Suprapubic skin (tissue), 4 donors: ENCODE data around the gene SAMD10. TPM values are rescaled to one million over a fixed set of nuclear protein-coding genes. Genes with fewer than 3 reads are reported as not detected.
A peak's percentile ranks its signal among the peaks of the same experiment; 100 is the strongest.

ENCODE experiments used
- DNase-seq, 2 donors: peaks; one replicate each; pipeline ENCODE4 v3.0.0-alpha.2; 2019; ENCODE audit warnings: low spot score in 2 of 2
- H3K27ac ChIP-seq: fragments of 200-600 bp; sonication (generic); one replicate; pipeline ENCODE4 v1.5.1; 2019
- H3K27me3 ChIP-seq: fragments of 200-600 bp; sonication (generic); one replicate; pipeline ENCODE4 v1.5.1; 2019
- H3K36me3 ChIP-seq: fragments of 200-600 bp; sonication (generic); one replicate; pipeline ENCODE4 v1.5.1; 2019
- H3K4me1 ChIP-seq: fragments of 200-600 bp; sonication (generic); one replicate; pipeline ENCODE4 v1.5.1; 2019
- H3K4me3 ChIP-seq: fragments of 200-600 bp; sonication (generic); one replicate; pipeline ENCODE4 v1.5.1; 2019; ENCODE audit warnings: mild to moderate bottlenecking
- H3K9me3 ChIP-seq: fragments of 200-600 bp; sonication (generic); one replicate; pipeline ENCODE4 v1.5.1; 2019
- EP300 ChIP-seq: sonication (generic); formaldehyde crosslinking; IDR thresholded peaks from one replicate; pipeline ENCODE4 v1.6.1; 2017; ENCODE audit warnings: antibody characterized with exemption
- POLR2A ChIP-seq, 2 donors: fragments of 450-650 bp; IDR thresholded peaks; one replicate each; pipeline ENCODE4 v1.6.1; 2017; ENCODE audit warnings: antibody characterized with exemption in 2 of 2, mild to moderate bottlenecking in 2 of 2, moderate library complexity in 2 of 2
- POLR2AphosphoS5 ChIP-seq, 3 donors: sonication (generic); formaldehyde crosslinking; IDR thresholded peaks; one replicate each; pipeline ENCODE4 v1.6.1; 2017; ENCODE audit warnings: antibody characterized with exemption in 3 of 3
- WGBS: methylation state at CpG from one replicate; pipeline ENCODE4 v1.1.5; 2018; 5-methylcytosine and 5-hydroxymethylcytosine counted together
- total RNA-seq, 4 donors: library from RNA; depleted of rRNA; stranded (reverse); fragments of >200 nt; gene quantifications; one replicate each; pipeline ENCODE4 v1.1.0, GENCODE V29; 2016
- TF ChIP-seq, protein P1 (sequence below), 2 donors: fragments of 200-600 bp in 1 of 2; fragments of 450-650 bp in 1 of 2; sonication (generic) in 1 of 2; IDR thresholded peaks; one replicate each; pipeline ENCODE4 v1.5.1; 2016 to 2019; ENCODE audit warnings: antibody characterized with exemption in 2 of 2, mild to moderate bottlenecking in 1 of 2, moderate library complexity in 1 of 2

The SAMD10 gene
- total RNA-seq, 4 donors from 2014 or later, result 7.2 to 15.8 (median 9.6) TPM

DNA sequence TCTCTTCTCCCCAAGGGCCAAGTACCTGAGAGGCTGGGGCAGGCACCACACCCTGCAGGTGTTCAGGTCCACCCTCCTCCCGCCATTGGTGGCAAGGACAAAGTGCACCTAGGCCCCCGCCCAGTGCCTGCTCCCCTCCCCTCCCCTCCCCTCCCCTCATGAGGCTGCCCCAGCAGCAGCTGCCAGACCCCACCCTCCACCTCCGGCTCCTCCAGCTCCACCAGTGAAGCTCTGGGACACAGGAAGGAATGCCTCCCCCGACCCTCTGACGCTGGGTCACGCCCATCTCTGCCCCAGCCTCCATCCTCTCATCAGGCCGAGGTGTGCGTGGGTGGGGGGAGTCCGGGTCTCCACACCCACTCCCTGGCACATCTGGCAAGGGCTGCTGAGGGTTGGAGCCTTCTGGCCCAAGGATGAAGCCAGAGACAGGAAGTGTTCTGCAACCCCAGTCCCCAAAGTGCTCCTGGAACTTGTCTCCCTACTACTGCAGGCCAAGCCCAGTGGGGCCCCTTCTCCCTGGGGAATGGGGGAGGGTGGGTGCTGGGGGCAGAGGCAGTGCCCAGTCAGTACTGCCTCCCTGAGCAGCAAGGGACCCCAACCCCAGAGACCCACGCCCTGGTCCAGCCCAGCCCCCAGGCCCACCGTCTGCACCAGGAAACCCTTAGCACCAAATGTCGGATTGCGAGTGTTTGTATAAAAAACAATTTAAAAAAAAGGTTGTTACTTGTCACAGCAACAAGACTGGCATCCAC lies 21.6 kb downstream of the SAMD10 start:
- TF ChIP-seq POLR2A (IDR thresholded peaks at IDR 0.05) (no peak), EP300 (no peak), POLR2AphosphoS5 (IDR thresholded peaks at IDR 0.05) (no peak)
- TF ChIP-seq, protein P1, sequence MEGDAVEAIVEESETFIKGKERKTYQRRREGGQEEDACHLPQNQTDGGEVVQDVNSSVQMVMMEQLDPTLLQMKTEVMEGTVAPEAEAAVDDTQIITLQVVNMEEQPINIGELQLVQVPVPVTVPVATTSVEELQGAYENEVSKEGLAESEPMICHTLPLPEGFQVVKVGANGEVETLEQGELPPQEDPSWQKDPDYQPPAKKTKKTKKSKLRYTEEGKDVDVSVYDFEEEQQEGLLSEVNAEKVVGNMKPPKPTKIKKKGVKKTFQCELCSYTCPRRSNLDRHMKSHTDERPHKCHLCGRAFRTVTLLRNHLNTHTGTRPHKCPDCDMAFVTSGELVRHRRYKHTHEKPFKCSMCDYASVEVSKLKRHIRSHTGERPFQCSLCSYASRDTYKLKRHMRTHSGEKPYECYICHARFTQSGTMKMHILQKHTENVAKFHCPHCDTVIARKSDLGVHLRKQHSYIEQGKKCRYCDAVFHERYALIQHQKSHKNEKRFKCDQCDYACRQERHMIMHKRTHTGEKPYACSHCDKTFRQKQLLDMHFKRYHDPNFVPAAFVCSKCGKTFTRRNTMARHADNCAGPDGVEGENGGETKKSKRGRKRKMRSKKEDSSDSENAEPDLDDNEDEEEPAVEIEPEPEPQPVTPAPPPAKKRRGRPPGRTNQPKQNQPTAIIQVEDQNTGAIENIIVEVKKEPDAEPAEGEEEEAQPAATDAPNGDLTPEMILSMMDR (IDR thresholded peaks at IDR 0.05), result no peak
- Histone ChIP-seq H3K27me3 (no peaks in the 10 kb centered on the region), H3K36me3 (peaks cover 40% of the 10 kb centered on the region), H3K9me3 (no peaks in the 10 kb centered on the region), H3K4me3 (peak overlapping the region; percentile 82), H3K27ac (peak overlapping the region; percentile 64), H3K4me1 (peaks cover 47% of the 10 kb centered on the region)
- DNase-seq, result peak in 1 of 2 donors; percentile 77
- 35% methylated on average over 11 of the region's 13 CpGs for WGBS

DNA sequence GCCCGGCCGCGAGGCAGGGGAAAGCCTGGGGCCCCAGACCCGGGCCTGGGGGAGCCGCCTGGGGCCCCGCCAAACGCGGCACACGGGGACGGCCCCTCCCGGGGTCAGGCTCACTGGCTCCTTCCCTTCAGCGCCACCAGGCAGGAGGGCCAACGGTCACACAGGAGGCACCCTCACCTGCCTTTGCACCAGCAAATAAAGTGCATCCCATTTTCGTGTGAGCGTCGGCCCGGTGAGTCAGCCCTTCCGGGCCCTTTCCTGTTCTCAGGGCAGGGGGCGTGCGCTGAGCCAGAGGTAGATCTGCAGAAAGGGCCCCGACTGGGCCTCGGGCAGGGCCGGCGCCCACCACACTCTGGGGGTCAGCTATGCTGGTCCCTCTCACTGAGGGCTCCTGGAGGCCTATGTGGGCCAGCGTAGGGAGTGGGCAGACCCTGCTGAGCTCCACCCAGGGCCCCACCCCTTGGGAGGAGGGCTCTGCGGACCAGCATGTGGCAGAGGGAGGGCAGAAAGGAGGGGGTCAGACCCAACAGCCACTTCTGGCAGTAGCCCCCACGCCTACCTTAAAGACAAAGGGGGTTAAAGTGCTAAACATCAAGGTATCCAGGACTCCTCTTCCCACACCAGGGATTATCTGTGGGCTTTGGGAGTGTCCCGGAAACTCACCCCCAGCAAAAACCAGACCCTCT lies 22.3 kb downstream of the SAMD10 start:
- Histone ChIP-seq H3K36me3 (peaks cover 33% of the 10 kb centered on the region), H3K4me3 (peak overlapping the region; percentile 82), H3K9me3 (no peaks in the 10 kb centered on the region), H3K4me1 (peaks cover 55% of the 10 kb centered on the region), H3K27me3 (no peaks in the 10 kb centered on the region), H3K27ac (peak overlapping the region; percentile 64)
- WGBS, result 1% methylated on average over 25 of the region's 28 CpGs
- DNase-seq, result peak in 1 of 2 donors; percentile 84
- TF ChIP-seq, protein P1 (IDR thresholded peaks at IDR 0.05), result peak in 1 of 2 donors; percentile 11
- TF ChIP-seq POLR2AphosphoS5 (IDR thresholded peaks at IDR 0.05) (peak in 1 of 3 donors; percentile 8), EP300 (no peak)

- H3K27me3 ChIP-seq, result no peaks in the 10 kb centered on the region
- H3K27ac ChIP-seq, result peak overlapping the region; percentile 64
- 0% methylated on average over 15 of the region's 15 CpGs for WGBS
- TF ChIP-seq POLR2AphosphoS5 (IDR thresholded peaks at IDR 0.05) (no peak), EP300 (no peak), POLR2A (IDR thresholded peaks at IDR 0.05) (no peak)
- TF ChIP-seq, protein P1 (IDR thresholded peaks at IDR 0.05), result no peak
- peak overlapping the region; percentile 82 for H3K4me3 ChIP-seq
- peaks cover 60% of the 10 kb centered on the region for H3K4me1 ChIP-seq
- H3K36me3 ChIP-seq, result peaks cover 28% of the 10 kb centered on the region
- DNase-seq, result no peak
- H3K9me3 ChIP-seq, result no peaks in the 10 kb centered on the region
Observed at GRCh38 chr20:63956664-63957003, 22.8 kb downstream of the SAMD10 start.

- Histone ChIP-seq H3K9me3 (no peaks in the 10 kb centered on the region), H3K4me3 (peak within 1 kb of the TSS; percentile 82), H3K27me3 (no peaks in the 10 kb centered on the region), H3K36me3 (peaks cover 22% of the 10 kb centered on the region), H3K4me1 (peaks cover 66% of the 10 kb centered on the region), H3K27ac (peak within 1 kb of the TSS; percentile 91)
- 2% methylated on average over 22 of the region's 105 CpGs for WGBS
- TF ChIP-seq POLR2AphosphoS5 (IDR thresholded peaks at IDR 0.05), result peak in 1 of 3 donors; percentile 27
- TF ChIP-seq POLR2A (IDR thresholded peaks at IDR 0.05), result peak in 1 of 2 donors; percentile 56
- TF ChIP-seq EP300, result no peak
- peak; percentile 95 for DNase-seq
Observed at GRCh38 chr20:63955827-63956663, 23.4 kb downstream of the SAMD10 start, which contains the start of gene UCKL1. Gene UCKL1, minus strand, starts transcription at chr20:63956416. Its CDS starts 44 bp downstream, at chr20:63956372.

DNA sequence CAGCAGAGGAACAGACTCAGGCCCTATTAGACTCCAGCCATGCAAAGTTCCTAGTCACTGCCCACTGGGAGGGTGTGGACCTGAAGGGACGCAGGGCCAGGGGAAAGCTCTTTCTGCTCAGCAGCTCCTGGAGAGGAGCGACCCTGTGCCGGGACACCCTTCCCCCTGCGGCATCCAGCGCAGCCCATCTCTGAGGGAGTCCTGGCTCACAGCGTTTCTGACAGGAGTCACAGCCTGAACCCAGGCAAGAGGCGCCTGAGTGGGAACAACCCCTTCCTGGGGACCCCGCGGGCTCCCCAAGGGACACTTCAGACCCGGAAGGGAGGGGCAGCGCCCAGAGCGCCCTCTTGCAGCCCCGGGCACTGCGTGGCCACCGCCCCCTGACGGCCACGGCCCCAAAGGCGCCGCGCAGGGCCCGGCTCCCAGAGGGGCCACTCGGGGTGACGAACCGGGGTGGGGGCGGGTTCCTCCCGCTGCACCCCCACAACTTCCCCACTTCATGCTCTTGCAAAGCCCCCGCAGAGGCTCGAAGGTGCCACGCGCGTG lies 24.1 kb downstream of the SAMD10 start:
- Histone ChIP-seq H3K27ac (peak overlapping the region; percentile 91), H3K27me3 (no peaks in the 10 kb centered on the region), H3K36me3 (peaks cover 15% of the 10 kb centered on the region), H3K9me3 (no peaks in the 10 kb centered on the region), H3K4me3 (peak overlapping the region; percentile 82), H3K4me1 (peaks cover 73% of the 10 kb centered on the region)
- WGBS, result 7% methylated on average over 3 of the region's 31 CpGs
- DNase-seq, result no peak
- no peak for TF ChIP-seq POLR2A (IDR thresholded peaks at IDR 0.05)
- TF ChIP-seq, protein P1 (IDR thresholded peaks at IDR 0.05), result peak in 1 of 2 donors; percentile 25
